Superior temporal gyrus (tissue), 1 donor: ENCODE results near the gene PCDHGB6.
"Not testable (repeated sequence)": the region's sequence is repeated elsewhere in the genome, so short reads cannot be mapped to it uniquely, and the experiment has no call there.

ENCODE experiments used
- DNase-seq: peaks from one replicate; pipeline ENCODE4 v3.0.0-alpha.2; 2016; ENCODE audit errors: extremely low spot score

The PCDHGB6 gene

DNA sequence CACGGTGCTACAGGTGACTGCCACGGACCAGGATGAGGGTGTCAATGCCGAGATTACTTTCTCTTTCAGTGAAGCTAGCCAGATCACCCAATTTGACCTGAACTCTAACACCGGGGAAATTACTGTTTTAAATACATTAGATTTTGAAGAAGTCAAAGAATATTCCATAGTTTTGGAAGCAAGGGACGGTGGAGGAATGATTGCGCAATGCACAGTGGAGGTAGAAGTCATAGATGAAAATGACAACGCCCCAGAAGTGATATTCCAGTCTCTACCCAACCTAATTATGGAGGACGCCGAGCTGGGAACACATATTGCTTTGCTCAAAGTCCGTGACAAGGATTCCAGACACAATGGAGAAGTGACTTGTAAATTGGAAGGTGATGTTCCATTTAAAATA lies 19.2 kb upstream of the PCDHGB6 start:
- no peak for DNase-seq

DNA sequence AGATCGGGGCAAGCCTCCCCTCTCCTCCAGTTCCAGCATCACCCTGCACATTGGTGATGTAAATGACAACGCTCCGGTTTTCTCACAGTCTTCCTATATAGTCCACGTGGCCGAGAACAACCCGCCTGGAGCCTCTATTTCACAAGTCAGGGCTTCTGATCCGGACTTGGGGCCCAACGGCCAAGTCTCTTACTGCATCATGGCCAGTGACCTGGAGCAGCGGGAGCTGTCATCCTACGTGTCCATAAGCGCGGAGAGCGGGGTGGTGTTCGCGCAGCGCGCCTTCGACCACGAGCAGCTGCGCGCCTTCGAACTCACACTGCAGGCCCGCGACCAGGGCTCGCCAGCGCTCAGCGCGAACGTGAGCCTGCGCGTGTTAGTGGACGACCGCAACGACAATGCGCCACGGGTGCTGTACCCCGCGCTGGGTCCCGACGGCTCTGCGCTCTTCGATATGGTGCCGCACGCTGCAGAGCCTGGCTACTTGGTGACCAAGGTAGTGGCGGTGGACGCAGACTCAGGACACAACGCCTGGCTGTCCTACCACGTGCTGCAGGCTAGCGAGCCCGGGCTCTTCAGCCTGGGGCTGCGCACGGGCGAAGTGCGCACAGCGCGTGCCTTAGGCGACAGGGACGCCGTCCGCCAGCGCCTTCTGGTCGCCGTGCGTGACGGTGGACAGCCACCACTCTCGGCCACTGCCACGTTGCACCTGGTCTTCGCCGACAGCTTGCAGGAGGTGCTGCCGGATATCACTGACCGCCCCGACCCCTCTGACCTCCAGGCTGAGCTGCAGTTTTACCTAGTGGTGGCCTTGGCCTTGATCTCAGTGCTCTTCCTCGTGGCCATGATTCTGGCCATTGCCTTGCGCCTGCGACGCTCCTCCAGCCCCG lies 18.4 kb upstream of the PCDHGB6 start:
- DNase-seq: no peak

DNA sequence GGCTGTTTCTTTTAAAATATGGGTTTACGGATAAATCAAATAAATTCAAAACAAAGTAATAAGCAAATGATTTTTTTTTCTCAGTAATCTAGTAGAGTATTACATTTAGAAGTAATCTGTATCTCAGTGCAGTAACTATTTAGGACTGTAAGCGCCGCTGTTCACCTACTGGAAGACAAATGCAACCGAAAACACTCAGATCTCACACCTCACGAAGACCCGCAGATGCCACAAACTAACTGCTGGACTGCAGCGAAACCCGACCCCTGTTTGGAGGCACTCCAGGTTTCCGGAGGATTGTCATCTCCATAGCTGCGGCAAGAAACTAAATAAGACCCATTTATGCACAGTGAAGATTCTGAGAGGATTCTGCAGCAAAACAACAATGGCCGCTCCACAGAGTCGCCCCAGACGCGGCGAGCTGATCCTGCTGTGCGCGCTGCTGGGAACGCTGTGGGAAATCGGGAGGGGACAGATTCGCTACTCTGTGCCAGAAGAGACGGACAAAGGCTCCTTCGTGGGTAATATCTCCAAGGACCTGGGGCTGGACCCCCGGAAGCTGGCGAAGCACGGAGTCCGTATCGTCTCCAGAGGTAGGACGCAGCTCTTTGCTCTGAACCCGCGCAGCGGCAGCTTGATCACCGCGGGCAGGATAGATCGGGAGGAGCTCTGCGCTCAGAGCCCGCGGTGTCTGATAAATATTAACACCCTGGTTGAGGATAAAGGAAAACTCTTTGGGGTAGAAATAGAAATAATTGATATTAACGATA lies 15.2 kb upstream of the PCDHGB6 start, which contains the start of gene PCDHGA8:
Gene PCDHGA8, plus strand, starts transcription at position 205 of the 770 bp plus-strand sequence. Its CDS starts 181 bp downstream, at position 386.
- DNase-seq: no peak

DNA sequence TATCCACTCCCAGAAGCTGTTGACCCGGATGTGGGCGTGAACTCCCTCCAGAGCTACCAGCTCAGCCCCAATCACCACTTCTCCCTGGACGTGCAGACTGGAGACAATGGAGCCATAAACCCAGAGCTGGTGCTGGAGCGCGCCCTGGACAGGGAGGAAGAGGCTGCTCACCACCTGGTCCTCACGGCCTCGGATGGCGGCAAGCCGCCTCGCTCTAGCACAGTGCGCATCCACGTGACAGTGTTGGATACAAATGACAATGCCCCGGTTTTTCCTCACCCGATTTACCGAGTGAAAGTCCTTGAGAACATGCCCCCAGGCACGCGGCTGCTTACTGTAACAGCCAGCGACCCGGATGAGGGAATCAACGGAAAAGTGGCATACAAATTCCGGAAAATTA lies 14.6 kb upstream of the PCDHGB6 start:
- no peak for DNase-seq

DNA sequence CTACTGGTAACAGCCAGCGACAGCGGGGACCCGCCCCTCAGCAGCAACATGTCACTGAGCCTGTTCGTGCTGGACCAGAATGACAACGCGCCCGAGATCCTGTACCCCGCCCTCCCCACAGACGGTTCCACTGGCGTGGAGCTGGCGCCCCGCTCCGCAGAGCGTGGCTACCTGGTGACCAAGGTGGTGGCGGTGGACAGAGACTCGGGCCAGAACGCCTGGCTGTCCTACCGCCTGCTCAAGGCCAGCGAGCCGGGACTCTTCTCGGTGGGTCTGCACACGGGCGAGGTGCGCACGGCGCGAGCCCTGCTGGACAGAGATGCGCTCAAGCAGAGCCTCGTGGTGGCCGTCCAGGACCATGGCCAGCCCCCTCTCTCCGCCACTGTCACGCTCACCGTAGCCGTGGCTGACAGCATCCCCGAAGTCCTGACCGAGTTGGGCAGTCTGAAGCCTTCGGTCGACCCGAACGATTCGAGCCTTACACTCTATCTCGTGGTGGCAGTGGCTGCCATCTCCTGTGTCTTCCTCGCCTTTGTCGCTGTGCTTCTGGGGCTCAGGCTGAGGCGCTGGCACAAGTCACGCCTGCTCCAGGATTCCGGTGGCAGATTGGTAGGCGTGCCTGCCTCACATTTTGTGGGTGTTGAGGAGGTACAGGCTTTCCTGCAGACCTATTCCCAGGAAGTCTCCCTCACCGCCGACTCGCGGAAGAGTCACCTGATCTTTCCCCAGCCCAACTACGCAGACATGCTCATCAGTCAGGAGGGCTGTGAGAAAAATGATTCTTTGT lies 13.2 kb upstream of the PCDHGB6 start:
- DNase-seq: not testable (repeated sequence)

DNA sequence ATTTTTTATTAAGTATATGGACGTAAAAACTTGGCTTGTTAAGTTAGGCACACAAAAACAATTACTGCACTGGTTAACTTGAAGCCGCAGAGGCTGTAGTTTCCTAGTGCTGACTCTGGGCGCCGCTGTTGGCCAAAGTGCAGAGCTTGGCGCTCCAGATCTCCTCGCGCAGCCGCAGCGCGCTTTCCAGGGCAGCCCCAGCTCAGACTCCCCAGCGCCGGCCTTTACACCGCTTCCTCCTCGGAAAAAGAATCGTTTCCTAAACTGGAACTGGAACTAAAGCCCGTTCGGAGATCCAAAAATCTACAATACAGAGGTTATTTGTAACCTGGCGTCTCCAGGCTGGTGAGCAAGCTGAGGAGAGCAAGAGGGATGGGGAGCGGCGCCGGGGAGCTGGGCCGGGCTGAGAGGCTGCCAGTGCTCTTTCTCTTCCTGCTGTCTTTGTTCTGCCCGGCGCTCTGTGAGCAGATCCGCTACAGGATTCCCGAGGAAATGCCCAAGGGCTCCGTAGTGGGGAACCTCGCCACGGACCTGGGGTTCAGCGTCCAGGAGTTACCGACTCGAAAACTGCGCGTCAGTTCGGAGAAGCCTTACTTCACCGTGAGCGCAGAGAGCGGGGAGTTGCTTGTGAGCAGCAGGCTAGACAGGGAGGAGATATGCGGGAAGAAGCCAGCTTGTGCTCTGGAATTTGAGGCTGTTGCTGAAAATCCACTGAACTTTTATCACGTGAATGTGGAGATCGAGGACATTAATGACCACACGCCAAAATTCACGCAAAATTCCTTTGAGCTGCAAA lies 9.9 kb upstream of the PCDHGB6 start, which contains the start of gene PCDHGB5:
Gene PCDHGB5, plus strand, starts transcription at position 192 of the 796 bp plus-strand sequence. Its CDS starts 181 bp downstream, at position 373.
- peak; percentile 6 for DNase-seq

DNA sequence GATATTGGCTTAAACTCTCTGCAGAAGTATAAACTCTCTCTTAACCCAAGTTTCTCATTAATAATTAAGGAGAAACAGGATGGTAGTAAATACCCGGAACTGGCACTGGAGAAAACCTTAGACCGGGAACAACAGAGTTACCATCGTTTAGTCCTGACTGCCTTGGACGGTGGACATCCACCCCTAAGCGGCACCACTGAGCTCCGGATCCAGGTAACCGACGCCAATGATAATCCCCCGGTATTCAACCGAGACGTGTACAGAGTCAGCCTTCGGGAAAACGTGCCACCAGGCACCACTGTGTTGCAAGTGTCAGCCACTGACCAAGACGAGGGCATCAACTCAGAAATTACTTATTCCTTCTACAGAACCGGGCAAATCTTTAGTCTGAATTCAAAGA lies 9.2 kb upstream of the PCDHGB6 start:
- DNase-seq: no peak

DNA sequence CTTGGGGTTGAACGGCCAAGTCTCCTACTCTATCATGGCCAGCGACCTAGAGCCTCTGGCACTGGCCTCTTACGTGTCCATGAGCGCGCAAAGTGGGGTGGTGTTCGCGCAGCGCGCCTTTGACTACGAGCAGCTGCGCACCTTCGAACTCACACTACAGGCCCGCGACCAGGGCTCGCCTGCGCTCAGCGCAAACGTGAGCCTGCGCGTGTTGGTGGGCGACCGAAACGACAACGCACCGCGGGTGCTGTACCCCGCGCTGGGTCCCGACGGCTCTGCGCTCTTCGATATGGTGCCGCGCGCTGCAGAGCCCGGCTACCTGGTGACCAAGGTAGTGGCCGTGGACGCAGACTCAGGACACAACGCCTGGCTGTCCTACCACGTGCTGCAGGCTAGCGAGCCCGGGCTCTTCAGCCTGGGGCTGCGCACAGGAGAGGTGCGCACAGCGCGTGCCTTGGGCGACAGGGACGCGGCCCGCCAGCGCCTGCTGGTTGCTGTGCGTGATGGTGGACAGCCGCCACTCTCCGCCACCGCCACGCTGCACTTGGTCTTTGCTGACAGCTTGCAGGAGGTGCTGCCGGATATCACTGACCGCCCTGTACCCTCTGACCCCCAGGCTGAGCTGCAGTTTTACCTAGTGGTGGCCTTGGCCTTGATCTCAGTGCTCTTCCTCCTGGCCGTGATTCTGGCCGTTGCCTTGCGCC lies 8.1 kb upstream of the PCDHGB6 start:
- no peak for DNase-seq

DNA sequence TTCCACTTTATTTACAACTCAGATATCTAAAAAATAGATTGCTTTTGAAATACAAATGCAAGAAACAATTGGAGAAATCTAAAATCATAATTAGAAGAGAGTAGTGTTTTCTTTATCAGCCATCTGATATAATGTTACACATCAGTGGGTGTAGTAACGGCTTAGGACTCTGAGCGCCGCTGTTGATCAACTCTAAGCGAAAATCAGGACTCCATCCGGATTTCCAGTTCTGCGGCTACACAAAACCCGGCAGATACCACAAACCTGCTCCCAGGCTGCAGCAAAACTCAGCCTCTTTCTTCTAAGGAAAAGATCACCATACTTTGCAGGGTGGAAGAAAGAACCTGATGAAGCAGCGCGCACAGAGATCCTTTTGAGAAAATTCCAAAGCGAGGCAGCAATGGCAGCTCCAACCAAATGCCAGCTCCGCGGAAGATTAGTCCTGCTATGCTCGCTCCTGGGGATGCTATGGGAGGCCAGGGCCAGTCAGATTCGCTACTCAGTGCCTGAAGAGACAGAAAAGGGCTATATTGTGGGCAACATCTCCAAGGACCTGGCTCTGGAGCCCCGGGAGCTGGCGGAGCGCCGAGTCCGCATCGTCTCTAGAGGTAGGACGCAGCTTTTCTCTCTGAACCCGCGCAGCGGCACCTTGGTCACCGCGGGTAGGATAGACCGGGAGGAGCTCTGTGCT lies 5.1 kb upstream of the PCDHGB6 start, which contains the start of gene PCDHGA9:
Gene PCDHGA9, plus strand, starts transcription at position 226 of the 691 bp plus-strand sequence. Its CDS starts 175 bp downstream, at position 401.
- peak; percentile 55 for DNase-seq

DNA sequence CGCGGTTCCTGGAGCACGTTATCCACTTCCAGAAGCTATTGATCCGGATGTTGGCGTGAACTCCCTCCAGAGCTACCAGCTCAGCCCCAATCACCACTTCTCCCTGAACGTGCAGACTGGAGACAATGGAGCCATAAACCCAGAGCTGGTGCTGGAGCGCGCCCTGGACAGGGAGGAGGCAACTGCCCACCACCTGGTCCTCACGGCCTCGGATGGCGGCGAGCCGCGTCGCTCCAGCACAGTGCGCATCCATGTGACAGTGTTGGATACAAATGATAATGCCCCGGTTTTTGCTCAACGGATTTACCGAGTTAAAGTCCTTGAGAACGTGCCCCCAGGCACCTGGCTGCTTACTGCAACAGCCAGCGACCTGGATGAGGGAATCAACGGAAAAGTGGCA lies 4.4 kb upstream of the PCDHGB6 start:
- no peak for DNase-seq

DNA sequence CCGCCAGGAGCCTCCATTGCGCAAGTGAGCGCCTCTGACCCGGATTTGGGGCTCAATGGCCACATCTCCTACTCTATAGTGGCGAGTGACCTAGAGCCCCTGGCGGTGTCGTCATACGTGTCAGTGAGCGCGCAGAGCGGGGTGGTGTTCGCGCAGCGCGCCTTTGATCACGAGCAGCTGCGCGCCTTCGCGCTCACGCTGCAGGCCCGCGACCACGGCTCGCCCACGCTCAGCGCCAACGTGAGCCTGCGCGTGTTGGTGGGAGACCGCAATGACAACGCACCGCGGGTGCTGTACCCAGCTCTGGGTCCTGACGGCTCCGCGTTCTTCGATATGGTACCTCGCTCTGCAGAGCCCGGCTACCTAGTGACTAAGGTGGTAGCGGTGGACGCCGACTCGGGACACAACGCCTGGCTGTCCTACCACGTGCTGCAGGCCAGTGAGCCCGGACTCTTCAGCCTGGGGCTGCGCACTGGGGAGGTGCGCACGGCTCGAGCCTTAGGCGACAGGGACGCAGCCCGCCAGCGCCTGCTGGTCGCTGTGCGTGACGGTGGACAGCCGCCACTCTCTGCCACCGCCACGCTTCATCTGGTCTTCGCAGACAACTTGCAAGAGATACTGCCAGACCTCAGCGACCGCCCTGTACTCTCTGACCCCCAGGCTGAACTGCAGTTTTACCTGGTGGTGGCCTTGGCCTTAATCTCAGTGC lies 1.9 kb downstream of the PCDHGB6 start:
- DNase-seq: no peak

DNA sequence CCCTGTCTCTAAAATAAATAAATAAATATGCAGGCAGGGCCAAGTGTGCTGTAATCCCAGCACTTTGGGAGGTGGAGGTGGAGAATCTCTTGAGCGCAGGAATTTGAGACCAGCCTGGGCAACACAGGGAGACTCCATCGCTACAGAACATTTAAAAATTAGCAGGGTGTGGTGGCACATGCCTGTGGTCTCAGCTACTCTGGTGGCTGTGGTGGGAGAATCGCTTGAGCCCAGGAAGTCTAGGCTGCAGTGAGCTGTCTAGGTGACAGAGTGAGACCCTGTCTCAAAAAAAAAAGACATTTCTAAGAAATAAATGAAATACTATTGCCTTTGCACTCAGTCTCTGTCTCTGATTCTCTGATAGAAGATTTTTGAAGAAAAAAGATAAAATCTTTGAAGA lies 3.8 kb downstream of the PCDHGB6 start:
- DNase-seq: no peak

DNA sequence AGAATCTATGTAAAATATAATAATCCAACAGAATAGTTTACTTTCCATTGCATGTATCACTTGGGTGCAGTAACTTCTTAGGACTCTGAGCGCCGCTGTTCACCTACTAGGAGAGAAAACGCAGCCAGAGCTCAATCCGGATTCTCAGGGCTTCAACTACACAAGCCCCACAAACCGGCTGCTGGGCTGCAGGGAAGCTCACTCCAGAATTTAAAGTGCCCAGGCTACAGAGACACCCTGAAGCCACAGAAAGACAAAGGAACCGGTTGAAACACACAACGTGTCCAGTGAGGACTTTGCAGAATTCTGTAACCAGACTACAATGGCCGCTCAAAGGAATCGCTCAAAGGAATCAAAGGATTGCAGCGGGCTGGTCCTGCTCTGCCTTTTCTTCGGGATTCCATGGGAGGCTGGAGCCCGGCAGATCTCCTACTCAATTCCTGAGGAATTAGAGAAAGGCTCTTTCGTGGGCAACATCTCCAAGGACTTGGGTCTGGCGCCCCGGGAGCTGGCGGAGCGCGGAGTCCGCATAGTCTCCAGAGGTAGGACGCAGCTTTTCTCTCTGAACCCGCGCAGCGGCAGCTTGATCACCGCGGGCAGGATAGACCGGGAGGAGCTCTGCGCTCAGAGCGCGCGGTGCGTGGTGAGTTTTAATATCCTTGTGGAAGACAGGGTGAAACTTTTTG lies 5.2 kb downstream of the PCDHGB6 start, which contains the start of gene PCDHGA10:
Gene PCDHGA10, plus strand, starts transcription at position 134 of the 686 bp plus-strand sequence. Its CDS starts 189 bp downstream, at position 323.
- DNase-seq: peak; percentile 13

DNA sequence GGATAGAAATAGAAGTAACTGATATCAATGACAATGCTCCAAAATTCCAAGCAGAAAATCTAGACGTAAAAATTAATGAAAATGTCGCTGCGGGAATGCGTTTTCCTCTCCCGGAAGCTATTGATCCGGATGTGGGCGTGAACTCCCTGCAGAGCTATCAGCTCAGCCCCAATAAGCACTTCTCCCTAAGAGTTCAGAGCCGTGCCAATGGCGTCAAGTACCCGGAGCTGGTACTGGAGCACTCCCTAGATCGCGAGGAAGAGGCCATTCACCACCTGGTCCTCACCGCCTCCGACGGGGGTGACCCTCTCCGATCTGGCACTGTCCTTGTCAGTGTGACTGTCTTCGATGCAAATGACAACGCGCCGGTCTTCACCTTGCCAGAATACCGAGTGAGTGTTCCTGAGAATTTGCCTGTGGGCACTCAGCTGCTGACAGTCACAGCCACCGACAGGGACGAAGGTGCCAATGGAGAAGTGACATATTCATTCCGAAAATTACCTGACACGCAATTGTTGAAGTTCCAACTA lies 5.8 kb downstream of the PCDHGB6 start:
- DNase-seq: no peak

DNA sequence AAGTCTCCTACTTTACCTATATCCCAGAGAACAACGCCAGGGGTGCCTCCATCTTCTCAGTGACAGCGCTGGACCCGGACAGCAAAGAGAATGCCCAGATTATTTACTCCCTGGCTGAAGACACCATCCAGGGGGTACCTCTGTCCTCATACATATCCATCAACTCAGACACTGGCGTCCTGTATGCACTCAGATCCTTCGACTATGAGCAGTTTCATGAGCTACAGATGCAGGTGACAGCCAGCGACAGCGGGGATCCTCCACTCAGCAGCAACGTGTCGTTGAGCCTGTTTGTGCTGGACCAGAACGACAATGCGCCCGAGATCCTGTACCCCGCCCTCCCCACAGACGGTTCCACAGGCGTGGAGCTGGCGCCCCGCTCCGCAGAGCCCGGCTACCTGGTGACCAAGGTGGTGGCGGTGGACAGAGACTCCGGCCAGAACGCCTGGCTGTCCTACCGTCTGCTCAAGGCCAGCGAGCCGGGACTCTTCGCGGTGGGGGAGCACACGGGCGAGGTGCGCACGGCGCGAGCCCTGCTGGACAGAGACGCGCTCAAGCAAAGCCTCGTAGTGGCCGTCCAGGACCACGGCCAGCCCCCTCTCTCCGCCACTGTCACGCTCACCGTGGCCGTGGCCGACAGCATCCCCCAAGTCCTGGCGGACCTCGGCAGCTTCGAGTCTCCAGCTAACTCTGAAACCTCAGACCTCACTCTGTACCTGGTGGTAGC lies 6.9 kb downstream of the PCDHGB6 start:
- DNase-seq: not testable (repeated sequence)

DNA sequence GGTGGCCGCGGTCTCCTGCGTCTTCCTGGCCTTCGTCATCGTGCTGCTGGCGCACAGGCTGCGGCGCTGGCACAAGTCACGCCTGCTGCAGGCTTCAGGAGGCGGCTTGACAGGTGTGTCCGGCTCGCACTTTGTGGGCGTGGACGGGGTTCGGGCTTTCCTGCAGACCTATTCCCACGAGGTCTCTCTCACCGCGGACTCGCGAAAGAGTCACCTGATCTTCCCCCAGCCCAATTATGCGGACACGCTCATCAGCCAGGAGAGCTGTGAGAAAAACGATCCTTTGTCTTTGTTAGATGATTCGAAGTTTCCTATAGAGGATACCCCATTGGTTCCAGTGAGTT lies 7.4 kb downstream of the PCDHGB6 start:
- DNase-seq: not testable (repeated sequence)

DNA sequence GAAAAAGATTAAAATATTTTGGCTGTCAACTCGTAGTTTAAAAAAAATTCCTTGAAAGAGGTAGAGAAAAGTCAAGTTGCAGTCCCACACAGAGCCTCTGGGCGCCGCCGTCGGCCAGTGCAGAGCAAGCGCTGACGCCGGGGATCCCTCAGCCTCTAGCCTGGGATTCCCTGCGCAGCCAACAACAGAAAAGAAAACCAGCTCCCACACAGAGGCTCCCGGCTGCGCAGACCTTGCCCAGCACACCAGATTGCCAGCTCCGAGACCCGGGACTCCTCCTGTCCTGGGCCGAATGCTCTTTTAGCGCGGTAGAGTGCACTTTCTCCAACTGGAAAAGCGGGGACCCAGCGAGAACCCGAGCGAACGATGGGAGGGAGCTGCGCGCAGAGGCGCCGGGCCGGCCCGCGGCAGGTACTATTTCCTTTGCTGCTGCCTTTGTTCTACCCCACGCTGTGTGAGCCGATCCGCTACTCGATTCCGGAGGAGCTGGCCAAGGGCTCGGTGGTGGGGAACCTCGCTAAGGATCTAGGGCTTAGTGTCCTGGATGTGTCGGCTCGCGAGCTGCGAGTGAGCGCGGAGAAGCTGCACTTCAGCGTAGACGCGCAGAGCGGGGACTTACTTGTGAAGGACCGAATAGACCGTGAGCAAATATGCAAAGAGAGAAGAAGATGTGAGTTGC lies 9.8 kb downstream of the PCDHGB6 start, which contains the start of gene PCDHGB7:
Gene PCDHGB7, plus strand, starts transcription at position 184 of the 679 bp plus-strand sequence. Its CDS starts 183 bp downstream, at position 367.
- DNase-seq: peak; percentile 46
